OCI-LY7 (cell line): ENCODE measurements around the gene ATG12.

Experiments
- EZH2phosphoT487 ChIP-seq: fragments of 200-600 bp; sonication (generic); IDR thresholded peaks from 2 replicates; pipeline ENCODE4 v1.6.1; 2018; ENCODE audit warnings: low read depth, borderline replicate concordance, mild to moderate bottlenecking, mixed run types, antibody characterized with exemption, low read length, moderate library complexity, mixed read lengths
- TF ChIP-seq, protein P1 (sequence below): fragments of 200-600 bp; sonication (generic); conservative IDR thresholded peaks from 2 replicates; pipeline ENCODE4 v1.5.1; 2014; ENCODE audit warnings: mild to moderate bottlenecking, antibody characterized with exemption, low read length, moderate library complexity, mixed read lengths

DNA sequence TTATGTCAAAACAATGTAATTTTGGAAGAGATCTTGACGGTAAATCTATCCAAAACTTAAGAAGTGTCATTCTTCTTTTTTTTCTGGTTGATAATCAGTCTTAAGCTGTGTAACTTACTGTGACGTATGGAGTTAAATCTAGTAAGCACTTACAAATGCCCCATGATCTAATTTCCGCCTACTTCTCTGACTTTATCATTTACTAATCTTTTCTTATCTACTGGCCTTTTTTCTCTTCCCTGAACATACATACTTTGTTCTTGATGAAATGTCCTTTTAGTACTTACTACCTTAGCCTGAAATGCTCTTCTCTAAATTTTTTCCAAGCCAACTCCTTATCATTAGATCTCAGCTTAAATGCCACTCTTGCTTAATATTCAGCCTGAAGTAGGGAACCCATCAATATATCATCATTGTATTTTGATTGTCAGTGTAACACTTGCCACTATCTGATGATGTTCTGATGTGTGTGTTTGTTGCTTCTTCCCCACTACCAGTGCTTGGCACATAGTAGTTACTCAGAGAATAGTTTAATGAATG is 28.0 kb upstream of the ATG12 start:
- TF ChIP-seq, protein P1, sequence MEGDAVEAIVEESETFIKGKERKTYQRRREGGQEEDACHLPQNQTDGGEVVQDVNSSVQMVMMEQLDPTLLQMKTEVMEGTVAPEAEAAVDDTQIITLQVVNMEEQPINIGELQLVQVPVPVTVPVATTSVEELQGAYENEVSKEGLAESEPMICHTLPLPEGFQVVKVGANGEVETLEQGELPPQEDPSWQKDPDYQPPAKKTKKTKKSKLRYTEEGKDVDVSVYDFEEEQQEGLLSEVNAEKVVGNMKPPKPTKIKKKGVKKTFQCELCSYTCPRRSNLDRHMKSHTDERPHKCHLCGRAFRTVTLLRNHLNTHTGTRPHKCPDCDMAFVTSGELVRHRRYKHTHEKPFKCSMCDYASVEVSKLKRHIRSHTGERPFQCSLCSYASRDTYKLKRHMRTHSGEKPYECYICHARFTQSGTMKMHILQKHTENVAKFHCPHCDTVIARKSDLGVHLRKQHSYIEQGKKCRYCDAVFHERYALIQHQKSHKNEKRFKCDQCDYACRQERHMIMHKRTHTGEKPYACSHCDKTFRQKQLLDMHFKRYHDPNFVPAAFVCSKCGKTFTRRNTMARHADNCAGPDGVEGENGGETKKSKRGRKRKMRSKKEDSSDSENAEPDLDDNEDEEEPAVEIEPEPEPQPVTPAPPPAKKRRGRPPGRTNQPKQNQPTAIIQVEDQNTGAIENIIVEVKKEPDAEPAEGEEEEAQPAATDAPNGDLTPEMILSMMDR, result no peak
- TF ChIP-seq EZH2phosphoT487, result no peak
